A673 (cell line): Measurements from ENCODE around the gene GTPBP1. TPM values are rescaled to one million over a fixed set of nuclear protein-coding genes. Genes with fewer than 3 reads are reported as not detected.

Experiments
- BruUV-seq: library from RNA; stranded (reverse); fragments of 400-500 nt; replicated peaks from 2 replicates; lab custom pipeline; 2021; lab: Mats Ljungman, UMichigan
- CTCF ChIA-PET: fragments of 300-600 bp; sonication (Branson Sonifier 250); formaldehyde crosslinking; loops from one replicate; lab custom pipeline; 2022; ENCODE audit warnings: antibody characterized with exemption; lab: Charles Lee
- POLR2A ChIA-PET: fragments of 300-600 bp; sonication (Branson Sonifier 250); formaldehyde crosslinking; loops from one replicate; lab custom pipeline; 2022; ENCODE audit warnings: antibody characterized with exemption; ENCODE audit not compliant: low non-redundant PET; lab: Charles Lee
- DNase-seq: peaks from one replicate; pipeline ENCODE4 v3.0.0-alpha.2; 2015; ENCODE audit warnings: low spot score
- H3K27ac ChIP-seq: fragments of 200-600 bp; sonication (generic); 2 replicates; pipeline ENCODE4 v1.5.1; 2016; ENCODE audit warnings: mixed run types, low read depth, mild to moderate bottlenecking, mixed read lengths, antibody characterized with exemption, low read length; ENCODE audit not compliant: poor library complexity, severe bottlenecking
- H3K27me3 ChIP-seq: fragments of 200-600 bp; sonication (generic); replicated peaks from 2 replicates; pipeline ENCODE4 v1.6.1; 2017; ENCODE audit warnings: mixed run types, low read depth, mild to moderate bottlenecking, mixed read lengths, antibody characterized with exemption, low read length; ENCODE audit not compliant: insufficient read depth, poor library complexity
- H3K36me3 ChIP-seq: fragments of 200-600 bp; sonication (generic); 2 replicates; pipeline ENCODE4 v1.6.1; 2016; ENCODE audit warnings: mixed run types, mild to moderate bottlenecking, mixed read lengths, antibody characterized with exemption, low read length; ENCODE audit not compliant: insufficient read depth, poor library complexity, severe bottlenecking
- H3K4me1 ChIP-seq: fragments of 200-600 bp; sonication (generic); 2 replicates; pipeline ENCODE4 v1.6.1; 2017; ENCODE audit warnings: mixed run types, mild to moderate bottlenecking, mixed read lengths, antibody characterized with exemption, low read length; ENCODE audit not compliant: insufficient read depth, poor library complexity, severe bottlenecking
- H3K4me3 ChIP-seq: fragments of 200-600 bp; sonication (generic); 2 replicates; pipeline ENCODE4 v1.5.1; 2016; ENCODE audit warnings: low read depth, mixed run types, mild to moderate bottlenecking, mixed read lengths, low read length; ENCODE audit not compliant: poor library complexity, severe bottlenecking
- H3K9me3 ChIP-seq: fragments of 200-600 bp; sonication (generic); 2 replicates; pipeline ENCODE4 v1.6.1; 2016; ENCODE audit warnings: mixed run types, low read depth, mild to moderate bottlenecking, mixed read lengths, antibody characterized with exemption, low read length; ENCODE audit not compliant: poor library complexity, severe bottlenecking
- EZH2 ChIP-seq: fragments of 200-600 bp; sonication (generic); IDR thresholded peaks from 2 replicates; pipeline ENCODE4 v1.6.1; 2017; ENCODE audit warnings: borderline replicate concordance, low read depth, mild to moderate bottlenecking, mixed read lengths, antibody characterized with exemption, low read length; ENCODE audit not compliant: poor library complexity, severe bottlenecking
- intact Hi-C: fragments of 100-400 bp; cut with micrococcal nuclease; formaldehyde crosslinking; loops from one replicate; pipeline ENCODE4 v1.10.0; 2022; ENCODE audit not compliant: unreplicated experiment
- total RNA-seq: library from RNA; stranded (reverse); gene quantifications from 2 replicates; pipeline ENCODE4 v1.2.3, GENCODE V29; 2021
- TF ChIP-seq, protein P1 (sequence below): fragments of 300-800, 200-600 bp; sonication (generic); conservative IDR thresholded peaks from 2 replicates; pipeline ENCODE4 v1.5.1; 2017; ENCODE audit warnings: low read depth, mild to moderate bottlenecking, antibody characterized with exemption, low read length, moderate library complexity, mixed read lengths

GTPBP1 gene
- total RNA-seq, 1 experiment from 2014 or later = 88.2 TPM

DNA sequence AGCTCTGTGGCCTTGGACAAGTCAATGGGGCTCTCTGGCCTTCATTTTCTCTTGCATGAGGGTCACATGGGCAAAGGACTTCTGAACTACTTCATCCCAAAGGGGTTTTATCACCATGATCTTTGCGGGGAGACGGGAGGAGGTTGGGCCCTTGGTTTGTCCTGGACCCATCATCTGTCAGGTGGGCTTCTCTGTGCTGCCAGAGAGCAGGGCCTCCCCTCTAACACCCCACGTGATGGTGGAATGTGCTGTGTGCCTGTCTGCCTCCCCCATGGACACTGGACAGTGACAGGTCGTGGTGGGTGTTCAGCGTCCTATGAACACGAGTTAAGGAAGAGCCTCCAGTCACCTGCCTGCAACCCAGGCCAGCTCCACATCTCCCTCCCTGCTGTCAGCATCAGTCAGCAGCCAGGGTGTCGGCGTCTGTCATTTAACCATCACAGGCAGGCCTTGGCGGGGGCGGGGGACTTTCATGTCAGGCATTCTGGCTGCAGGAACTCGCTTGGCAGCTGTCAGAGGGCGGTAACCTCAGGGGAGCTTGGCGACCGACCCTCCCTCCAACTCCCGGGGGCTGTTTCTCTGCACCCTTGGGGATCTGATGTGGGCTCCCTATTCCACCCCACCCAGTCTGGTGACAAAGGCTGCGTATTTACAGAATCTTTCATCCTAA lies 52.7 kb downstream of the GTPBP1 start:
- peaks cover 60% of the 10 kb centered on the region for H3K4me1 ChIP-seq
- no TSS peak for BruUV-seq
- peaks cover 9% of the 10 kb centered on the region for H3K36me3 ChIP-seq
- DNase-seq = no peak
- POLR2A ChIA-PET = no interaction called here
- CTCF ChIA-PET = interaction anchor here (1.5 kb wide), 1 partner anchor 11 kb away, joined by 8 read pairs; no protein-coding TSS in a partner anchor
- intact Hi-C loops = no loop called here
- no peaks in the 10 kb centered on the region for H3K9me3 ChIP-seq
- no peak overlapping the region for H3K27ac ChIP-seq
- TF ChIP-seq, protein P1, sequence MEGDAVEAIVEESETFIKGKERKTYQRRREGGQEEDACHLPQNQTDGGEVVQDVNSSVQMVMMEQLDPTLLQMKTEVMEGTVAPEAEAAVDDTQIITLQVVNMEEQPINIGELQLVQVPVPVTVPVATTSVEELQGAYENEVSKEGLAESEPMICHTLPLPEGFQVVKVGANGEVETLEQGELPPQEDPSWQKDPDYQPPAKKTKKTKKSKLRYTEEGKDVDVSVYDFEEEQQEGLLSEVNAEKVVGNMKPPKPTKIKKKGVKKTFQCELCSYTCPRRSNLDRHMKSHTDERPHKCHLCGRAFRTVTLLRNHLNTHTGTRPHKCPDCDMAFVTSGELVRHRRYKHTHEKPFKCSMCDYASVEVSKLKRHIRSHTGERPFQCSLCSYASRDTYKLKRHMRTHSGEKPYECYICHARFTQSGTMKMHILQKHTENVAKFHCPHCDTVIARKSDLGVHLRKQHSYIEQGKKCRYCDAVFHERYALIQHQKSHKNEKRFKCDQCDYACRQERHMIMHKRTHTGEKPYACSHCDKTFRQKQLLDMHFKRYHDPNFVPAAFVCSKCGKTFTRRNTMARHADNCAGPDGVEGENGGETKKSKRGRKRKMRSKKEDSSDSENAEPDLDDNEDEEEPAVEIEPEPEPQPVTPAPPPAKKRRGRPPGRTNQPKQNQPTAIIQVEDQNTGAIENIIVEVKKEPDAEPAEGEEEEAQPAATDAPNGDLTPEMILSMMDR = no peak
- no peak for TF ChIP-seq EZH2
- H3K27me3 ChIP-seq = no peaks in the 10 kb centered on the region
- no peak overlapping the region for H3K4me3 ChIP-seq

DNA sequence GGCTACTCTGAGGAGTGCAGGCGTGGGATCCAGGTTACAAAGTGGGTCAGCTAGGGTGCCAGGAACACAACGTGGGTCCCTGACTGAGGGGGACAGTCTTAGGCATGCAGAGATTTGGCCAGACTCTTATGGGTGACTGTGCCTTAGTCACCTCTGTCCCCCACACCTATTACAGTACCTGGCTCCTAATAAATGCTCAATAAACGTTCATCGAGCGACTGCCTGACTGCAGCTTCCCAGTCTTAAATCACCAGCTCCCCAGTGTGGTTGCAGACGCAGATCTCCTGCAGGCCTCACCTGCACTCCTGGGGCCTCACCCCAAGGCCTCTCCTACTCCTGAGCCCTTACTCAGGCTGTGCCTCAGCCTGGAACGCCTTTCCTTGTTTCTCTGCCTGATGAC lies 53.3 kb downstream of the GTPBP1 start:
- TF ChIP-seq, protein P1 = no peak
- POLR2A ChIA-PET = no interaction called here
- Histone ChIP-seq H3K9me3 (no peaks in the 10 kb centered on the region), H3K36me3 (peaks cover 3% of the 10 kb centered on the region), H3K4me1 (peaks cover 60% of the 10 kb centered on the region), H3K27me3 (no peaks in the 10 kb centered on the region), H3K4me3 (no peak overlapping the region), H3K27ac (no peak overlapping the region)
- DNase-seq = no peak
- BruUV-seq = no TSS peak
- CTCF ChIA-PET = interaction anchor here (1.5 kb wide), 1 partner anchor 10 kb away, joined by 8 read pairs; no protein-coding TSS in a partner anchor
- intact Hi-C loops = no loop called here

DNA sequence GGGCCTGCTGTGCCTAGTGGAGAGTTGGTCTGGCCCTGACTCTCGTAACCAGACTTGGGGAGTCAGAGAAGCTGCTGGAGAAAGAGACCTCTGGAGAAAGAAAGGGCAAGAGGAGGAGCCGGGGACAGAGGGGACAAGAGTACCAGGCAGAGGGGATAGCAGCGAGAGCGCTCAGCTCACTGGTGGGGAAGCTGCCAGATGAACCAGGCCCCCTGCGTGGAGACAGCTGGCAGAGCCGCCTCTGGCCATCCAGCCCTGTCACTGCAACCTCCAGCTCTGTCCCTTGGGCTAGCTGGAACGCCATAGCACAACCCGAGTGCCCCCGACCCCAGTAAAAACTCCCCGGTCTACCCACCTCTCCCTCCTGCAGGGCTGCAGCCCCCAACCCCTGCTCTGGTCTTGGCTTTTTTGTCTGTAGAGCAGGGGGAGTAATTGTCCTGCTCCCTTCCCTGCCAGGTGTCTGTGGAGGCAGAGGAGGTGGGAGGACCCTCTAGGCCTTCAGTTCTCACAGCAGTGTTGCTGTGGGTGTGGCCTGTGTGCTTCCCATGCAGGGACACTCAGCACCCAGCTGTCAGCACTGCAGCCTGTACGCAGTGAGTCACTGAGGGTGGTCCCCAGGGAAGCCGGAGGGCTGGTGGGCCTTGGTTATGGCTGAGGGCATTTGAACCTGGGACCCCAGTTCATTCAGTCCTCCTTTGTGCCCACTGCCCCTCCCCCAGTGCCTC lies 54.9 kb downstream of the GTPBP1 start:
- Histone ChIP-seq H3K27me3 (no peaks in the 10 kb centered on the region), H3K4me1 (peaks cover 59% of the 10 kb centered on the region), H3K36me3 (no peaks in the 10 kb centered on the region), H3K27ac (peak overlapping the region; percentile 27), H3K9me3 (no peaks in the 10 kb centered on the region), H3K4me3 (no peak overlapping the region)
- ChIA-PET POLR2A (no interaction called here), CTCF (no interaction called here)
- DNase-seq = peak; percentile 88
- intact Hi-C loops = no loop called here
- no TSS peak for BruUV-seq
- TF ChIP-seq, protein P1 = no peak
- TF ChIP-seq EZH2 = no peak
